A549 (cell line): ENCODE data around the gene GGACT. TPM values are rescaled to one million over a fixed set of nuclear protein-coding genes. Genes with fewer than 3 reads are reported as not detected.

ENCODE experiments used
- ATAC-seq, 2 experiments: fragments of 200-7000 bp in 1 of 2; fragments of >200 bp in 1 of 2; cut with Nextera tagmentation in 1 of 2; cut with Tn5 transposase in 1 of 2; 3 replicates each; pipeline versions ENCODE4 v1.8.0 to v1.9.1; 2018 to 2020; ENCODE audit warnings: mild to moderate bottlenecking in 1 of 2, moderate library complexity in 1 of 2
- CTCF ChIA-PET: fragments of 300-600 bp; sonication (Branson Sonifier 250); formaldehyde crosslinking; extraction: SDS; loops from one replicate; lab custom pipeline; 2021; ENCODE audit warnings: antibody characterized with exemption, inconsistent platforms; lab: Yijun Ruan, JAX
- POLR2A ChIA-PET: fragments of 350-600 bp; formaldehyde crosslinking; extraction: SDS; loops from one replicate; lab custom pipeline; 2021; ENCODE audit warnings: antibody characterized with exemption, inconsistent platforms; lab: Yijun Ruan, JAX
- DNase-seq, 2 experiments: peaks; one replicate each; pipeline versions ENCODE4 v3.0.0 to v3.0.0-alpha.2; 2011 to 2016; ENCODE audit warnings: low read depth in 1 of 2, low spot score in 1 of 2
- FAIRE-seq: peaks from 2 replicates; lab custom pipeline; 2011; peaks lifted over from hg19 to GRCh38; lab: Jason Lieb, UNC
- H3K27ac ChIP-seq, 2 experiments: fragments of >200 bp; sonication (Bioruptor Twin); formaldehyde crosslinking; 3 replicates each; pipeline ENCODE4 v1.5.1; 2016 to 2017
- H3K4me1 ChIP-seq: fragments of >200 bp; sonication (Bioruptor Twin); formaldehyde crosslinking; 3 replicates; pipeline ENCODE4 v1.6.1; 2016
- H3K4me2 ChIP-seq: fragments of >200 bp; sonication (Bioruptor Twin); formaldehyde crosslinking; 3 replicates; pipeline ENCODE4 v1.6.1; 2016
- H3K4me3 ChIP-seq: fragments of >200 bp; sonication (Bioruptor Twin); formaldehyde crosslinking; 3 replicates; pipeline ENCODE4 v1.5.1; 2016
- H3K9me3 ChIP-seq: fragments of >200 bp; sonication (Bioruptor Twin); formaldehyde crosslinking; 3 replicates; pipeline ENCODE4 v1.6.1; 2016
- CBX2 ChIP-seq: fragments of 200-600 bp; sonication (generic); IDR thresholded peaks from 2 replicates; pipeline ENCODE4 v1.6.1; 2016; ENCODE audit warnings: low read depth, mild to moderate bottlenecking, borderline replicate concordance
- CBX8 ChIP-seq: fragments of 200-600 bp; sonication (generic); IDR thresholded peaks from 2 replicates; pipeline ENCODE4 v1.6.1; 2016
- CHD4 ChIP-seq: fragments of 200-600 bp; sonication (generic); IDR thresholded peaks from 2 replicates; pipeline ENCODE4 v1.6.1; 2016; ENCODE audit warnings: antibody characterized with exemption, mild to moderate bottlenecking, borderline replicate concordance
- EHMT2 ChIP-seq: fragments of 200-600 bp; sonication (generic); IDR thresholded peaks from 2 replicates; pipeline ENCODE4 v1.6.1; 2016; ENCODE audit warnings: antibody characterized with exemption, low read depth, mild to moderate bottlenecking, moderate library complexity
- FOSB ChIP-seq: fragments of 250-450 bp; sonication (Bioruptor Pico); IDR thresholded peaks from 2 replicates; pipeline ENCODE4 v1.5.0; 2020; ENCODE audit warnings: mild to moderate bottlenecking, moderate library complexity
- FOSL2 ChIP-seq, 2 experiments: fragments of 450-650 bp in 1 of 2; fragments of >200 bp in 1 of 2; sonication (Bioruptor Twin) in 1 of 2; formaldehyde crosslinking; IDR thresholded peaks; 2 replicates each; pipeline versions ENCODE4 v1.5.0 to v1.6.1; 2016 to 2020; ENCODE audit warnings: mild to moderate bottlenecking in 1 of 2, moderate library complexity in 1 of 2
- FOXS1 ChIP-seq: fragments of 250-450 bp; sonication (Bioruptor Pico); IDR thresholded peaks from 2 replicates; pipeline ENCODE4 v1.5.0; 2020; ENCODE audit warnings: mild to moderate bottlenecking, moderate library complexity
- GATA3 ChIP-seq: IDR thresholded peaks from 2 replicates; pipeline ENCODE4 v1.6.1; 2012; ENCODE audit warnings: borderline replicate concordance
- HDAC2 ChIP-seq: fragments of 200-600 bp; sonication (generic); IDR thresholded peaks from 2 replicates; pipeline ENCODE4 v1.6.1; 2016
- HOXA7 ChIP-seq: fragments of 250-450 bp; sonication (Bioruptor Pico); IDR thresholded peaks from 2 replicates; pipeline ENCODE4 v1.5.0; 2020; ENCODE audit warnings: mild to moderate bottlenecking, moderate library complexity
- HOXB13 ChIP-seq: fragments of 250-450 bp; sonication (Bioruptor Pico); IDR thresholded peaks from 2 replicates; pipeline ENCODE4 v1.5.0; 2020; ENCODE audit warnings: low read depth, mild to moderate bottlenecking, moderate library complexity
- HOXB5 ChIP-seq: fragments of 250-450 bp; sonication (Bioruptor Pico); IDR thresholded peaks from 2 replicates; pipeline ENCODE4 v1.5.0; 2020; ENCODE audit warnings: mild to moderate bottlenecking, moderate library complexity
- KDM1A ChIP-seq: fragments of 200-600 bp; sonication (generic); IDR thresholded peaks from 2 replicates; pipeline ENCODE4 v1.6.1; 2016; ENCODE audit warnings: low read depth, mild to moderate bottlenecking
- MAZ ChIP-seq: fragments of 150-350 bp; IDR thresholded peaks from 2 replicates; pipeline ENCODE4 v1.6.1; 2014; ENCODE audit warnings: antibody characterized with exemption, low read depth, low read length, borderline replicate concordance
- NPAS2 ChIP-seq: fragments of 250-450 bp; sonication (Bioruptor Pico); IDR thresholded peaks from 2 replicates; pipeline ENCODE4 v1.8.0; 2022; ENCODE audit warnings: mild to moderate bottlenecking, moderate library complexity, borderline replicate concordance
- NR3C1 ChIP-seq: fragments of >200 bp; sonication (Bioruptor Twin); formaldehyde crosslinking; IDR thresholded peaks from 3 replicates; pipeline ENCODE4 v1.6.1; 2017
- PHF8 ChIP-seq: fragments of 200-600 bp; sonication (generic); IDR thresholded peaks from 2 replicates; pipeline ENCODE4 v1.6.1; 2016; ENCODE audit warnings: low read depth, mild to moderate bottlenecking, antibody characterized with exemption, moderate library complexity, borderline replicate concordance
- POLR2AphosphoS2 ChIP-seq: conservative IDR thresholded peaks from 2 replicates; pipeline ENCODE4 v1.6.1; 2012; ENCODE audit warnings: low read length, improper control_type of control experiment, inconsistent platforms
- RARB ChIP-seq: fragments of 250-450 bp; sonication (Bioruptor Pico); IDR thresholded peaks from 2 replicates; pipeline ENCODE4 v1.8.0; 2021; ENCODE audit warnings: mild to moderate bottlenecking, moderate library complexity
- RCOR1 ChIP-seq: fragments of 150-350 bp; IDR thresholded peaks from 2 replicates; pipeline ENCODE4 v1.6.1; 2014; ENCODE audit warnings: antibody characterized with exemption, low read length, low read depth
- RFX5 ChIP-seq: fragments of 450-650 bp; IDR thresholded peaks from 2 replicates; pipeline ENCODE4 v1.7.1; 2014; ENCODE audit warnings: antibody characterized with exemption, mild to moderate bottlenecking, moderate library complexity
- TFCP2L1 ChIP-seq: fragments of 250-450 bp; sonication (Bioruptor Pico); IDR thresholded peaks from 2 replicates; pipeline ENCODE4 v1.5.0; 2021; ENCODE audit warnings: mild to moderate bottlenecking
- TP53 ChIP-seq: fragments of 250-450 bp; sonication (Bioruptor Pico); IDR thresholded peaks from 2 replicates; pipeline ENCODE4 v1.5.0; 2021; ENCODE audit warnings: mild to moderate bottlenecking, moderate library complexity
- USF2 ChIP-seq: fragments of 450-650 bp; IDR thresholded peaks from 2 replicates; pipeline ENCODE4 v1.6.1; 2014; ENCODE audit warnings: antibody characterized with exemption
- ZFP36 ChIP-seq: fragments of 450-650 bp; IDR thresholded peaks from 2 replicates; pipeline ENCODE4 v1.6.1; 2014; ENCODE audit warnings: borderline replicate concordance; ENCODE audit not compliant: partially characterized antibody
- ZNF302 ChIP-seq: fragments of 250-450 bp; sonication (Bioruptor Pico); IDR thresholded peaks from 2 replicates; pipeline ENCODE4 v1.9.0; 2021; ENCODE audit warnings: inconsistent platforms, mild to moderate bottlenecking, moderate library complexity
- ZSCAN20 ChIP-seq: fragments of 250-450 bp; sonication (Bioruptor Pico); IDR thresholded peaks from 2 replicates; pipeline ENCODE4 v1.8.0; 2022; ENCODE audit warnings: mild to moderate bottlenecking, moderate library complexity
- WGBS: methylation state at CpG from one replicate; pipeline ENCODE4 v1.1.6; 2017; ENCODE audit errors: missing lambda C conversion rate; 5-methylcytosine and 5-hydroxymethylcytosine counted together
- polyA plus RNA-seq, 4 experiments: library from polyadenylated mRNA; depleted of rRNA in 3 of 4; stranded (reverse); fragments of >200 nt; fragmentation: RNase III in 1 of 4; extraction: RNeasy Plus Mini Kit Qiagen cat#74134 plus additional on column Dnase treatment in 1 of 4; gene quantifications; 2 replicates in 3 of 4; 3 replicates in 1 of 4; pipeline ENCODE4 v1.2.3, GENCODE V29; 2011 to 2017
- TF ChIP-seq, protein P1 (sequence below): fragments of >200 bp; sonication (Bioruptor Twin); formaldehyde crosslinking; IDR thresholded peaks from 3 replicates; pipeline ENCODE4 v1.6.1; 2016
- TF ChIP-seq, protein P2 (sequence below): fragments of >200 bp; sonication (Bioruptor Twin); formaldehyde crosslinking; IDR thresholded peaks from 3 replicates; pipeline ENCODE4 v1.5.1; 2016
- TF ChIP-seq, protein P3 (sequence below): fragments of 150-350 bp; IDR thresholded peaks from 2 replicates; pipeline ENCODE4 v1.6.1; 2014; ENCODE audit warnings: low read depth, mild to moderate bottlenecking, low read length

Gene GGACT
- polyA plus RNA-seq, 2 of the 4 experiments (the other 2 are of a cell fraction): 2.7 to 8.6 TPM

DNA sequence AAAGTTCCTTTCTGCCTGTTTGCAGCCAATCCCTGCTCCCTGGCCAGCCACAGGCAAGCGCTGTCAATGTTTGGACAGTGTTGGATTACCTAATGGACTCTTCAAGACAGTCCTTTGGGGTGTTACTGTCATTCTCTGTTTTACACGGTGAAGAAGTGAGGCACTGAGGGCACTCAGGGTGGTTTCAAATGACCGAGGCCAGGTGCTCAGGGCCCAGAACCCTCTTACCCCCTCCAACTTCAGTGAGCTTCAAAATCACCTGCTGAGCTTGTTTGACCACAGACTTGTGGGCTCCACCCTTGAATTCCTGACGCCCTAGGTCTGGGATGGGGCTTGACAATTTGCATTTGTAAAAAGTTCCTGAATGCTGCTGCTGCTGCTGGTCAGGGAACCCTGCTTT lies 97.9 kb downstream of the GGACT start:
- Histone ChIP-seq H3K4me3 (no peak overlapping the region), H3K9me3 (no peaks in the 10 kb centered on the region), H3K4me2 (no peak overlapping the region), H3K27ac (no peak overlapping the region), H3K4me1 (no peaks in the 10 kb centered on the region; the same call in 2 of the 3 replicates)
- DNase-seq (no peak), ATAC-seq (no peak), FAIRE-seq (no peak)
- ChIA-PET POLR2A (no interaction called here), CTCF (interaction anchor here (0.6 to 1.2 kb wide), 2 partner anchors 36 to 255 kb away, joined by 3 read pairs; no protein-coding TSS in a partner anchor)
- WGBS: 54% methylated on average over 4 of the region's 4 CpGs
- TF ChIP-seq ZFP36 (no peak), CBX8 (no peak), MAZ (no peak), HDAC2 (no peak), FOSB (CRISPR knock-in tag) (no peak), KDM1A (no peak), NR3C1 (no peak), TP53 (no peak), POLR2AphosphoS2 (no peak), EHMT2 (no peak), HOXB13 (CRISPR knock-in tag) (no peak), GATA3 (no peak), HOXB5 (CRISPR knock-in tag) (no peak), HOXA7 (no peak), RARB (no peak)
- TF ChIP-seq, protein P1, sequence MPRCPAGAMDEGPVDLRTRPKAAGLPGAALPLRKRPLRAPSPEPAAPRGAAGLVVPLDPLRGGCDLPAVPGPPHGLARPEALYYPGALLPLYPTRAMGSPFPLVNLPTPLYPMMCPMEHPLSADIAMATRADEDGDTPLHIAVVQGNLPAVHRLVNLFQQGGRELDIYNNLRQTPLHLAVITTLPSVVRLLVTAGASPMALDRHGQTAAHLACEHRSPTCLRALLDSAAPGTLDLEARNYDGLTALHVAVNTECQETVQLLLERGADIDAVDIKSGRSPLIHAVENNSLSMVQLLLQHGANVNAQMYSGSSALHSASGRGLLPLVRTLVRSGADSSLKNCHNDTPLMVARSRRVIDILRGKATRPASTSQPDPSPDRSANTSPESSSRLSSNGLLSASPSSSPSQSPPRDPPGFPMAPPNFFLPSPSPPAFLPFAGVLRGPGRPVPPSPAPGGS: no peak
- TF ChIP-seq, protein P2, sequence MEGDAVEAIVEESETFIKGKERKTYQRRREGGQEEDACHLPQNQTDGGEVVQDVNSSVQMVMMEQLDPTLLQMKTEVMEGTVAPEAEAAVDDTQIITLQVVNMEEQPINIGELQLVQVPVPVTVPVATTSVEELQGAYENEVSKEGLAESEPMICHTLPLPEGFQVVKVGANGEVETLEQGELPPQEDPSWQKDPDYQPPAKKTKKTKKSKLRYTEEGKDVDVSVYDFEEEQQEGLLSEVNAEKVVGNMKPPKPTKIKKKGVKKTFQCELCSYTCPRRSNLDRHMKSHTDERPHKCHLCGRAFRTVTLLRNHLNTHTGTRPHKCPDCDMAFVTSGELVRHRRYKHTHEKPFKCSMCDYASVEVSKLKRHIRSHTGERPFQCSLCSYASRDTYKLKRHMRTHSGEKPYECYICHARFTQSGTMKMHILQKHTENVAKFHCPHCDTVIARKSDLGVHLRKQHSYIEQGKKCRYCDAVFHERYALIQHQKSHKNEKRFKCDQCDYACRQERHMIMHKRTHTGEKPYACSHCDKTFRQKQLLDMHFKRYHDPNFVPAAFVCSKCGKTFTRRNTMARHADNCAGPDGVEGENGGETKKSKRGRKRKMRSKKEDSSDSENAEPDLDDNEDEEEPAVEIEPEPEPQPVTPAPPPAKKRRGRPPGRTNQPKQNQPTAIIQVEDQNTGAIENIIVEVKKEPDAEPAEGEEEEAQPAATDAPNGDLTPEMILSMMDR: no peak
- TF ChIP-seq, protein P3, sequence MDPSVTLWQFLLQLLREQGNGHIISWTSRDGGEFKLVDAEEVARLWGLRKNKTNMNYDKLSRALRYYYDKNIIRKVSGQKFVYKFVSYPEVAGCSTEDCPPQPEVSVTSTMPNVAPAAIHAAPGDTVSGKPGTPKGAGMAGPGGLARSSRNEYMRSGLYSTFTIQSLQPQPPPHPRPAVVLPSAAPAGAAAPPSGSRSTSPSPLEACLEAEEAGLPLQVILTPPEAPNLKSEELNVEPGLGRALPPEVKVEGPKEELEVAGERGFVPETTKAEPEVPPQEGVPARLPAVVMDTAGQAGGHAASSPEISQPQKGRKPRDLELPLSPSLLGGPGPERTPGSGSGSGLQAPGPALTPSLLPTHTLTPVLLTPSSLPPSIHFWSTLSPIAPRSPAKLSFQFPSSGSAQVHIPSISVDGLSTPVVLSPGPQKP: no peak

- CTCF ChIA-PET: no interaction called here
- DNase-seq (no peak), ATAC-seq (no peak), FAIRE-seq (no peak)
- TF ChIP-seq, protein P2: no peak
- no peak for TF ChIP-seq CHD4
- no peak for TF ChIP-seq TFCP2L1
- no peak for TF ChIP-seq RCOR1
- TF ChIP-seq RFX5: no peak
- TF ChIP-seq FOXS1 (CRISPR knock-in tag): no peak
- TF ChIP-seq FOSL2 (IDR thresholded peaks at IDR 0.05): no peak
- TF ChIP-seq FOSL2 (CRISPR knock-in tag; IDR thresholded peaks at IDR 0.05): no peak
- TF ChIP-seq CBX2: no peak
- no peak for TF ChIP-seq CBX8
- TF ChIP-seq MAZ: no peak
- no peak for TF ChIP-seq FOSB (CRISPR knock-in tag)
- TF ChIP-seq HOXB13 (CRISPR knock-in tag): no peak
- TF ChIP-seq NPAS2 (CRISPR knock-in tag): no peak
- no peak for TF ChIP-seq PHF8
- TF ChIP-seq USF2: no peak
- TF ChIP-seq GATA3: no peak
- TF ChIP-seq NR3C1: no peak
- no peak for TF ChIP-seq ZSCAN20 (CRISPR knock-in tag)
- no peak for TF ChIP-seq ZNF302 (CRISPR knock-in tag)
- no peak overlapping the region for H3K4me2 ChIP-seq
- 91% methylated on average over 2 of the region's 2 CpGs for WGBS
- no peak overlapping the region for H3K27ac ChIP-seq
- no peak overlapping the region for H3K4me3 ChIP-seq
- H3K9me3 ChIP-seq: no peaks in the 10 kb centered on the region
- POLR2A ChIA-PET: no interaction called here
- no peaks in the 10 kb centered on the region; the same call in 2 of the 3 replicates for H3K4me1 ChIP-seq
Measured at GRCh38 chr13:100485265-100485664, 103.3 kb downstream of the GGACT start.
